VCaP (cell line): ENCODE measurements around the gene PLCB4.
A peak's percentile ranks its signal among the peaks of the same experiment; 100 is the strongest.

Source experiments
- H3K27ac ChIP-seq: fragments of 450-650 bp; 2 replicates; pipeline ENCODE4 v1.5.1; 2017
- CTCF ChIP-seq: fragments of 450-650 bp; conservative IDR thresholded peaks from 2 replicates; pipeline ENCODE4 v1.5.1; 2017; ENCODE audit warnings: mild to moderate bottlenecking, moderate library complexity

PLCB4 gene

GRCh38 chr20:9114709-9115108 lies 45.8 kb downstream of the PLCB4 start:
- H3K27ac ChIP-seq: peak overlapping the region; percentile 48
- TF ChIP-seq CTCF: no peak

- TF ChIP-seq CTCF: no peak
- no peak overlapping the region for H3K27ac ChIP-seq
These were observed 48.7 kb downstream of the PLCB4 start for GRCh38 chr20:9117548-9117947.

DNA sequence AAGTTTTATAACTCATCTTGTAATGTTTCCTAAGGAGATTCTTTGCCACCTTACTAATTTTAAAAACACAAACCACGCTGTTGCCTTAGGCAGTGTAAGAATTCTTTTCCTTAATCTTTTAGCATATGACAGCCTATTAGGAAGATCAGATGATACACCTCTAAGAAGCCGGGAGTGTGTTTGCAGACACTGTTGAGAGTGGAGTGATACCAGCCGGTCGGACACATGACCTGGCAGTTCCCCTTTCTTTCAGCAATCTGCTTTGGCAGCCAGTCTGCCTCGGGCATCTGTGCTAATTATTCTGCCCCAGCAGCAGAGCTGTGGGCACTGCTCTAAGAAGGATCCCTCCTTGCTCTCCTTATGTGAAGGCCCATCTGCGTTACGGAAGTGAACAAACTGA lies 50.9 kb downstream of the PLCB4 start:
- no peak for TF ChIP-seq CTCF
- H3K27ac ChIP-seq: peak overlapping the region; percentile 85

DNA sequence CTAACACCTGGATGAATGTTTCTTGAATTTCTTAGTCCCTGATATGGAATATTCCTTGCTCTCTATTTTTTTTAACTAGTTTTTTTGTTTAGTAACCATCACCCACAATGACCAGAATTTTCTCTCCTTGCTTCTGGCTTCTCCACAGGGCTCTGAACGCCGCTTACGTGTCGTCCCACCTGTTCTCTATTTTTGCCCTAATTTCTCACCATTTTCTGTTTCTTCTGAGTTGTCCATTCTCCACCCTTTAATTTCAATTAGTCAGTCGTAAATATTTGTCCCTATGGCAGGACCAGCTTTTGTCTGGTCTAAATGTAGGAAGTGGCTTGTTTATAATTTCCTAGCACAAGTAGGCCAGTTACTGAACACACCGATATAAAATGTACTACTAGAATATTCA lies 52.3 kb downstream of the PLCB4 start:
- peak overlapping the region; percentile 85 for H3K27ac ChIP-seq
- no peak for TF ChIP-seq CTCF

- H3K27ac ChIP-seq: peak overlapping the region; percentile 85
- TF ChIP-seq CTCF: no peak
These were observed 53.7 kb downstream of the PLCB4 start for GRCh38 chr20:9122571-9122970.

- TF ChIP-seq CTCF: no peak
- H3K27ac ChIP-seq: no peak overlapping the region
These were observed 57.6 kb downstream of the PLCB4 start for GRCh38 chr20:9126527-9126926.

GRCh38 chr20:9128568-9128967 lies 59.7 kb downstream of the PLCB4 start:
- no peak for TF ChIP-seq CTCF
- H3K27ac ChIP-seq: no peak overlapping the region

DNA sequence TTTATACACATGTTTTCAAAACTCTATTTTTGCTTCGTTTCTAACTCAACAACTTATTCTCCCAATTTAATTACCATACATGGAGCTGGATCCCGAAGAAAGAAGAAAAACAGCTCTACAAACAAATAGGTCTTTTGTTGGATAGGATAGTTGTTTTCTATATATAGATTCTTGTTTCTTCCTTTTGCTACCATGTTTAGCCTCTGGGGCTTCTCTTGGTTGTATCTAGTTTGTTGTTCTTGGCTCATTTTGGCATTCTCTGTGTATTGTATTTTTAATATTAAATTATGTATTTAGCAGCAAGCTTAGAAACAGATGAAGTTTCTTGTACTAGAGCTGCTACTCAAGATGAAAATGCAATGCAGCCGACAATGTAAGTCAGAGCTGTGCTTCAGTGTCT lies 60.9 kb downstream of the PLCB4 start:
- no peak for TF ChIP-seq CTCF
- no peak overlapping the region for H3K27ac ChIP-seq
